ENCODE results near the gene ESR2. TPM values are rescaled to one million over a fixed set of nuclear protein-coding genes. Genes with fewer than 3 reads are reported as not detected.
A peak's percentile ranks its signal among the peaks of the same experiment; 100 is the strongest.

Gene ESR2
- total and polyA plus RNA-seq, 7 experiments from 2014 or later: 0.07 to 0.19 (median 0.12) TPM; not detected in 2

DNA sequence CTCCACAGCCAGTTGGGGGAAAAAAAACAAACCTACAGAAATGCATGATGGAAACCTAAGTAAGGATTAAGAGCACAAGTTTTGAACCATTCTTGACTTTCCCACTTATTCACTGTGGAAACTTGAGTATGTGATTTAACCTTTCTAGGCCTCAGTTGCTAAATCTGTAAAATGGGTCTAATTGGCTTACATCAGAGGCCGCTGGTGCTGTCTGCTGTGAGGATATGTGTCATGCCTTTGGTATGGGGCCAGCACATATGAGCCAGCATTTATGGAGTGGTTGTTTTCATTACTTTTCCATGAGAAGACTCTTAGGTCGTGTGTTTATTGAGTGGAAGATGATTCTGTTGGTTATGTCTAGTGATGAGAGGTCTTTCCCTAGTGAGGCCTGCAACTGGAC is 102.4 kb downstream of the ESR2 start:
- Histone ChIP-seq H3K36me3 (ENCODE audit: control insufficient read depth in 2 of 3, insufficient read depth in 3 of 3, low read length in 3 of 3) (peaks cover 0 to 39% (median 22%) of the 10 kb centered on the region in 3 experiments), H3K4me1 (ENCODE audit: control insufficient read depth in 2 of 2, insufficient read depth in 2 of 2, low read length in 2 of 2) (peaks cover 0 to 7% of the 10 kb centered on the region in 2 donors), H3K27ac (ENCODE audit: low read depth, low read length) (no peak overlapping the region), H3K4me3 (ENCODE audit: low read length) (no peak overlapping the region), H3K27me3 (ENCODE audit: control insufficient read depth in 2 of 2, insufficient read depth in 2 of 2, low read length in 2 of 2) (no peaks in the 10 kb centered on the region), H3K9me3 (ENCODE audit: control insufficient read depth in 2 of 3, low read length in 3 of 3) (no peaks in the 10 kb centered on the region)
- H3K27ac Mint-ChIP-seq: peak overlapping the region in 1 of 9 donors; percentile 22
- ChIA-PET CTCF (no interaction called here), POLR2A (no interaction called here)
- no peaks in the 10 kb centered on the region for H3K9me3 Mint-ChIP-seq
- peaks cover 17 to 35% (median 32%) of the 10 kb centered on the region in 7 donors for H3K4me1 Mint-ChIP-seq
- H3K36me3 Mint-ChIP-seq: peaks cover 17 to 70% (median 46%) of the 10 kb centered on the region in 5 donors
- intact Hi-C loops (cut with micrococcal nuclease): no loop called here
- no peaks in the 10 kb centered on the region for H3K27me3 Mint-ChIP-seq
- no peak for DNase-seq
- H3K4me3 Mint-ChIP-seq: no peak overlapping the region
- no peak for ATAC-seq

- Histone ChIP-seq H3K27me3 (ENCODE audit: control insufficient read depth in 2 of 2, insufficient read depth in 2 of 2, low read length in 2 of 2) (no peaks in the 10 kb centered on the region), H3K4me1 (ENCODE audit: control insufficient read depth in 2 of 2, insufficient read depth in 2 of 2, low read length in 2 of 2) (peaks cover 0 to 7% of the 10 kb centered on the region in 2 donors), H3K27ac (ENCODE audit: low read depth, low read length) (no peak overlapping the region), H3K4me3 (ENCODE audit: low read length) (no peak overlapping the region), H3K36me3 (ENCODE audit: control insufficient read depth in 2 of 3, insufficient read depth in 3 of 3, low read length in 3 of 3) (peaks cover 0 to 46% (median 24%) of the 10 kb centered on the region in 3 experiments), H3K9me3 (ENCODE audit: control insufficient read depth in 2 of 3, low read length in 3 of 3) (no peaks in the 10 kb centered on the region)
- no peaks in the 10 kb centered on the region for H3K27me3 Mint-ChIP-seq
- no peaks in the 10 kb centered on the region for H3K9me3 Mint-ChIP-seq
- peaks cover 17 to 77% (median 53%) of the 10 kb centered on the region in 5 donors for H3K36me3 Mint-ChIP-seq
- POLR2A ChIA-PET: no interaction called here
- H3K27ac Mint-ChIP-seq: peak overlapping the region in 1 of 9 donors; percentile 51
- H3K4me1 Mint-ChIP-seq: peaks cover 14 to 28% (median 26%) of the 10 kb centered on the region in 7 donors
- DNase-seq (no peak), ATAC-seq (no peak)
- CTCF ChIA-PET: no interaction called here
- intact Hi-C loops (cut with micrococcal nuclease): no loop called here
- no peak overlapping the region for H3K4me3 Mint-ChIP-seq
These were observed 103.1 kb downstream of the ESR2 start for GRCh38 chr14:64190974-64191502.

GRCh38 chr14:64187331-64187730 is 106.8 kb downstream of the ESR2 start:
- no peaks in the 10 kb centered on the region for H3K27me3 Mint-ChIP-seq
- CTCF ChIA-PET: no interaction called here
- H3K4me1 Mint-ChIP-seq: peaks cover 0 to 4% (median 0%) of the 10 kb centered on the region in 7 donors
- H3K27ac ChIP-seq (ENCODE audit: low read depth, low read length): no peak overlapping the region
- H3K4me1 ChIP-seq (ENCODE audit: control insufficient read depth in 2 of 2, insufficient read depth in 2 of 2, low read length in 2 of 2): no peaks in the 10 kb centered on the region
- ATAC-seq: no peak
- H3K9me3 Mint-ChIP-seq: peaks cover 0 to 5% (median 0%) of the 10 kb centered on the region in 11 donors
- no peaks in the 10 kb centered on the region for H3K27me3 ChIP-seq (ENCODE audit: control insufficient read depth in 2 of 2, insufficient read depth in 2 of 2, low read length in 2 of 2)
- peaks cover 17 to 68% (median 54%) of the 10 kb centered on the region in 5 donors for H3K36me3 Mint-ChIP-seq
- H3K36me3 ChIP-seq (ENCODE audit: control insufficient read depth in 2 of 3, insufficient read depth in 3 of 3, low read length in 3 of 3): peaks cover 0 to 48% (median 29%) of the 10 kb centered on the region in 3 experiments
- intact Hi-C loops (cut with micrococcal nuclease): no loop called here
- no peak overlapping the region for H3K27ac Mint-ChIP-seq
- H3K4me3 Mint-ChIP-seq: no peak overlapping the region
- POLR2A ChIA-PET: no interaction called here
- no peak overlapping the region for H3K4me3 ChIP-seq (ENCODE audit: low read length)
- no peak for DNase-seq
- no peaks in the 10 kb centered on the region for H3K9me3 ChIP-seq (ENCODE audit: control insufficient read depth in 2 of 3, low read length in 3 of 3)

DNA sequence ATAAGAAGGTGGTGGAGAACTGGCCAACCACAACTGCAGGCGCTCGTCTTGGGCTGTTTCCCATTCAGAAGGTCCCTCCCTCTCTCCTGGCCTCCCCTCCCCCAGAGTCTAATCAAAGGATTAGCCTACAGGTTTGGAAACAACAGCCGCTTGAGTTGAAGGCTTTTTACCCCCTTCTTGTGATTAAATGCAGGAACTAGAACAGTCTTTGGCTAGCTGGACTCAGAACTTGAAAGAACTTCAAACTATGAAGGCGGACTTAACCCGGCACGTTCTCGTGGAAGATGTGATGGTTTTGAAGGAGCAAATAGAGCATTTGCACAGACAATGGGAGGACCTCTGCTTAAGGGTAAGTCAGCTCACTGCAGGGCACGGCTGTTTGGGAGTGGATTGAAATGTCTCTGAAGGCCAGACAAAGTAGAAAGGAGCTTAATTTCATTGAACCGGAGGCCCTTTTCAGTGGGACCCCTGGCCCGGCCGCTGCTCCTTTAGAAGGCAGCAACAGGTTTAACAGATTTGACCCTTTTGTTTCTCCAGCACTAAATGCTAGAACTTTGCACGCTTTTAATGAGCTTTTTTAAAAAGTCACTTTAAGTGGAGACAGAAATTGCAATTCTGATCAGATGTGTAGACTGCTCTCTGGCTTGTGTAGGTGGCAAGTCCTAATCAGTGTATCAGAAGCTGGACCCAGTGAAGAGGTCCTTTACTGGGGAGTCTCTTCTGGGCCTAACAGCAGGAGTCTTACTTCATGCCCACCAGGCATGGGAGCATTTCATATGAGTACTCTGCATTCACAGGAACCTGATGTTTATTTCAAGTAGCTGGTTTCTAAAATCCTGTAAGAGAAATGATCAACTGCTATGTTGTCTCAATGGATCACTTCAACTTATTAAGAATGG is 107.7 kb downstream of the ESR2 start:
- intact Hi-C loops (cut with micrococcal nuclease): no loop called here
- no peak overlapping the region for H3K4me3 Mint-ChIP-seq
- ChIA-PET CTCF (no interaction called here), POLR2A (no interaction called here)
- Histone ChIP-seq H3K9me3 (ENCODE audit: control insufficient read depth in 2 of 3, low read length in 3 of 3) (no peaks in the 10 kb centered on the region), H3K4me3 (ENCODE audit: low read length) (no peak overlapping the region), H3K36me3 (ENCODE audit: control insufficient read depth in 2 of 3, insufficient read depth in 3 of 3, low read length in 3 of 3) (peaks cover 4 to 47% (median 25%) of the 10 kb centered on the region in 3 experiments), H3K27ac (ENCODE audit: low read depth, low read length) (no peak overlapping the region), H3K4me1 (ENCODE audit: control insufficient read depth in 2 of 2, insufficient read depth in 2 of 2, low read length in 2 of 2) (no peaks in the 10 kb centered on the region), H3K27me3 (ENCODE audit: control insufficient read depth in 2 of 2, insufficient read depth in 2 of 2, low read length in 2 of 2) (no peaks in the 10 kb centered on the region)
- DNase-seq (no peak), ATAC-seq (no peak)
- no peak overlapping the region for H3K27ac Mint-ChIP-seq
- peaks cover 0 to 5% (median 0%) of the 10 kb centered on the region in 11 donors for H3K9me3 Mint-ChIP-seq
- no peaks in the 10 kb centered on the region for H3K27me3 Mint-ChIP-seq
- peaks cover 17 to 64% (median 56%) of the 10 kb centered on the region in 5 donors for H3K36me3 Mint-ChIP-seq
- H3K4me1 Mint-ChIP-seq: peaks cover 0 to 4% (median 0%) of the 10 kb centered on the region in 7 donors

DNA sequence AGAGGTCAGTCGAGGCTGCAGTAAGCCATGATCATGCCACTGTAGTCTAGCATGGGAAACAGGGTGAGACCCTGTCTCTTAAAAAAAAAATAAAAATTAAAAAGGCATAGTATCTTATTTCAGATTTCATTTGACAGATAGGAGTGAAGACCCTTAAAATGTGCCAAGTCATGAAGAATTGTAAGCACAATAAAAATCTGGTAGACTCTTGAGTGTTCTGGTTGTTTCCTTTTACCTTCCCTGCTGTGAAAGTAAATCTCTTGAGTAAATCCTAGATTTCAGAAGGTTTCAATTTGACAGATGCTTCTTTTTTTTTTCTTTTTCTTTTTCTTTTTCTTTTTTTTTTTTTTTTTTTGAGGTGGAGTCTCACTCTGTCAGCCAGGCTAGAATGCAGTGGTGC is 109.0 kb downstream of the ESR2 start:
- no peaks in the 10 kb centered on the region for H3K4me1 ChIP-seq (ENCODE audit: control insufficient read depth in 2 of 2, insufficient read depth in 2 of 2, low read length in 2 of 2)
- peaks cover 9 to 59% (median 50%) of the 10 kb centered on the region in 5 donors for H3K36me3 Mint-ChIP-seq
- peaks cover 4 to 45% (median 27%) of the 10 kb centered on the region in 3 experiments for H3K36me3 ChIP-seq (ENCODE audit: control insufficient read depth in 2 of 3, insufficient read depth in 3 of 3, low read length in 3 of 3)
- POLR2A ChIA-PET: no interaction called here
- H3K4me1 Mint-ChIP-seq: peaks cover 0 to 2% (median 0%) of the 10 kb centered on the region in 7 donors
- DNase-seq (no peak), ATAC-seq (no peak)
- no peaks in the 10 kb centered on the region for H3K27me3 ChIP-seq (ENCODE audit: control insufficient read depth in 2 of 2, insufficient read depth in 2 of 2, low read length in 2 of 2)
- no peaks in the 10 kb centered on the region for H3K27me3 Mint-ChIP-seq
- no peaks in the 10 kb centered on the region for H3K9me3 ChIP-seq (ENCODE audit: control insufficient read depth in 2 of 3, low read length in 3 of 3)
- H3K4me3 Mint-ChIP-seq: no peak overlapping the region
- peaks cover 0 to 5% (median 0%) of the 10 kb centered on the region in 11 donors for H3K9me3 Mint-ChIP-seq
- intact Hi-C loops (cut with micrococcal nuclease): no loop called here
- H3K27ac Mint-ChIP-seq: no peak overlapping the region
- H3K4me3 ChIP-seq (ENCODE audit: low read length): no peak overlapping the region
- H3K27ac ChIP-seq (ENCODE audit: low read depth, low read length): no peak overlapping the region
- CTCF ChIA-PET: no interaction called here

GRCh38 chr14:64184103-64184729 is 110.0 kb downstream of the ESR2 start:
- CTCF ChIA-PET: no interaction called here
- H3K27ac ChIP-seq (ENCODE audit: low read depth, low read length): no peak overlapping the region
- no peaks in the 10 kb centered on the region for H3K27me3 Mint-ChIP-seq
- H3K4me3 ChIP-seq (ENCODE audit: low read length): no peak overlapping the region
- POLR2A ChIA-PET: no interaction called here
- H3K36me3 Mint-ChIP-seq: peaks cover 15 to 59% (median 54%) of the 10 kb centered on the region in 5 donors
- no peaks in the 10 kb centered on the region for H3K27me3 ChIP-seq (ENCODE audit: control insufficient read depth in 2 of 2, insufficient read depth in 2 of 2, low read length in 2 of 2)
- intact Hi-C loops (cut with micrococcal nuclease): no loop called here
- H3K27ac Mint-ChIP-seq: peak overlapping the region in 1 of 9 donors; percentile 9
- no peaks in the 10 kb centered on the region for H3K9me3 ChIP-seq (ENCODE audit: control insufficient read depth in 2 of 3, low read length in 3 of 3)
- H3K4me1 ChIP-seq (ENCODE audit: control insufficient read depth in 2 of 2, insufficient read depth in 2 of 2, low read length in 2 of 2): no peaks in the 10 kb centered on the region
- H3K4me3 Mint-ChIP-seq: no peak overlapping the region
- H3K9me3 Mint-ChIP-seq: peaks cover 0 to 5% (median 0%) of the 10 kb centered on the region in 11 donors
- DNase-seq: no peak
- H3K36me3 ChIP-seq (ENCODE audit: control insufficient read depth in 2 of 3, insufficient read depth in 3 of 3, low read length in 3 of 3): peaks cover 4 to 39% (median 27%) of the 10 kb centered on the region in 3 experiments
- ATAC-seq: no peak
- H3K4me1 Mint-ChIP-seq: peaks cover 0 to 1% (median 0%) of the 10 kb centered on the region in 7 donors
